ENCODE measurements around the gene ADAP1. TPM values are rescaled to one million over a fixed set of nuclear protein-coding genes. Genes with fewer than 3 reads are reported as not detected.

The ADAP1 gene
- total and polyA plus RNA-seq, 2 of the 13 experiments (the other 11 are each of a cell fraction or from before 2014, with no cell fraction given), result 10.5 to 24.6 TPM

DNA sequence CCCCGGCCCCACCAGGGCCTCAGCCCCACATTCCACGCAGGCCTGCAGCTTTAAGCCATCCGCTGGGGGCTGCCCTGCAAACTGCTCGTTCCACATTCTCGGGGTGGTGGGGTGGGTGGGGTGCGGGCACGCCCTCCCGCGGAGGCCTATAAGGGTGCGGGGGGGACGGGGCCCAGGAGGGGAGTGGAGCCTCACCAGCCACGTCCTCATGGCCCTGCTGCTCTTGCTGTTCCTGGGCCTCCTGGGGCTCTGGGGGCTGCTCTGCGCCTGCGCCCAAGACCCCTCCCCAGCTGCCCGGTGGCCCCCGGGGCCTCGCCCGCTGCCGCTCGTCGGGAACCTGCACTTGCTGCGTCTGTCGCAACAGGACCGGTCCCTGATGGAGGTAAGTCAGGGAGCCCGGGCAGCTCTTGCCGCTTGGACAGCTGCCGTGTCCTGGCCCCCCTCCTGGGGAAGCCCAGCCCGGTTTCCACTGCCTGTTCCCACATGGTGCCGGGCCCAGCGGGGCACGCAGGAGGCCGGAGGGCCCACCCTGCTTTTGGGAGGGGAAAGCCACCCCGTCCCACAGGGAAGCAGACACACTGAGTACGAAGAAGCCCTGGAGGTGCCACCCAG is 28.6 kb upstream of the ADAP1 start, which contains the start of gene CYP2W1 (continued):
- TF ChIP-seq, protein P1, sequence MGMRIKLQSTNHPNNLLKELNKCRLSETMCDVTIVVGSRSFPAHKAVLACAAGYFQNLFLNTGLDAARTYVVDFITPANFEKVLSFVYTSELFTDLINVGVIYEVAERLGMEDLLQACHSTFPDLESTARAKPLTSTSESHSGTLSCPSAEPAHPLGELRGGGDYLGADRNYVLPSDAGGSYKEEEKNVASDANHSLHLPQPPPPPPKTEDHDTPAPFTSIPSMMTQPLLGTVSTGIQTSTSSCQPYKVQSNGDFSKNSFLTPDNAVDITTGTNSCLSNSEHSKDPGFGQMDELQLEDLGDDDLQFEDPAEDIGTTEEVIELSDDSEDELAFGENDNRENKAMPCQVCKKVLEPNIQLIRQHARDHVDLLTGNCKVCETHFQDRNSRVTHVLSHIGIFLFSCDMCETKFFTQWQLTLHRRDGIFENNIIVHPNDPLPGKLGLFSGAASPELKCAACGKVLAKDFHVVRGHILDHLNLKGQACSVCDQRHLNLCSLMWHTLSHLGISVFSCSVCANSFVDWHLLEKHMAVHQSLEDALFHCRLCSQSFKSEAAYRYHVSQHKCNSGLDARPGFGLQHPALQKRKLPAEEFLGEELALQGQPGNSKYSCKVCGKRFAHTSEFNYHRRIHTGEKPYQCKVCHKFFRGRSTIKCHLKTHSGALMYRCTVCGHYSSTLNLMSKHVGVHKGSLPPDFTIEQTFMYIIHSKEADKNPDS (CRISPR knock-in tag; IDR thresholded peaks at IDR 0.05), result no peak
- no peak for TF ChIP-seq RELA (CRISPR knock-in tag; IDR thresholded peaks at IDR 0.05)
- no peak for TF ChIP-seq ZNF329 (CRISPR knock-in tag; IDR thresholded peaks at IDR 0.05; ENCODE audit: low read depth)
- TF ChIP-seq RAD21 (CRISPR knock-in tag; IDR thresholded peaks at IDR 0.05), result no peak; the same call in 1 of the 2 replicates
- TF ChIP-seq, protein P2, sequence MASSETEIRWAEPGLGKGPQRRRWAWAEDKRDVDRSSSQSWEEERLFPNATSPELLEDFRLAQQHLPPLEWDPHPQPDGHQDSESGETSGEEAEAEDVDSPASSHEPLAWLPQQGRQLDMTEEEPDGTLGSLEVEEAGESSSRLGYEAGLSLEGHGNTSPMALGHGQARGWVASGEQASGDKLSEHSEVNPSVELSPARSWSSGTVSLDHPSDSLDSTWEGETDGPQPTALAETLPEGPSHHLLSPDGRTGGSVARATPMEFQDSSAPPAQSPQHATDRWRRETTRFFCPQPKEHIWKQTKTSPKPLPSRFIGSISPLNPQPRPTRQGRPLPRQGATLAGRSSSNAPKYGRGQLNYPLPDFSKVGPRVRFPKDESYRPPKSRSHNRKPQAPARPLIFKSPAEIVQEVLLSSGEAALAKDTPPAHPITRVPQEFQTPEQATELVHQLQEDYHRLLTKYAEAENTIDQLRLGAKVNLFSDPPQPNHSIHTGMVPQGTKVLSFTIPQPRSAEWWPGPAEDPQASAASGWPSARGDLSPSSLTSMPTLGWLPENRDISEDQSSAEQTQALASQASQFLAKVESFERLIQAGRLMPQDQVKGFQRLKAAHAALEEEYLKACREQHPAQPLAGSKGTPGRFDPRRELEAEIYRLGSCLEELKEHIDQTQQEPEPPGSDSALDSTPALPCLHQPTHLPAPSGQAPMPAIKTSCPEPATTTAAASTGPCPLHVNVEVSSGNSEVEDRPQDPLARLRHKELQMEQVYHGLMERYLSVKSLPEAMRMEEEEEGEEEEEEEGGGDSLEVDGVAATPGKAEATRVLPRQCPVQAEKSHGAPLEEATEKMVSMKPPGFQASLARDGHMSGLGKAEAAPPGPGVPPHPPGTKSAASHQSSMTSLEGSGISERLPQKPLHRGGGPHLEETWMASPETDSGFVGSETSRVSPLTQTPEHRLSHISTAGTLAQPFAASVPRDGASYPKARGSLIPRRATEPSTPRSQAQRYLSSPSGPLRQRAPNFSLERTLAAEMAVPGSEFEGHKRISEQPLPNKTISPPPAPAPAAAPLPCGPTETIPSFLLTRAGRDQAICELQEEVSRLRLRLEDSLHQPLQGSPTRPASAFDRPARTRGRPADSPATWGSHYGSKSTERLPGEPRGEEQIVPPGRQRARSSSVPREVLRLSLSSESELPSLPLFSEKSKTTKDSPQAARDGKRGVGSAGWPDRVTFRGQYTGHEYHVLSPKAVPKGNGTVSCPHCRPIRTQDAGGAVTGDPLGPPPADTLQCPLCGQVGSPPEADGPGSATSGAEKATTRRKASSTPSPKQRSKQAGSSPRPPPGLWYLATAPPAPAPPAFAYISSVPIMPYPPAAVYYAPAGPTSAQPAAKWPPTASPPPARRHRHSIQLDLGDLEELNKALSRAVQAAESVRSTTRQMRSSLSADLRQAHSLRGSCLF (CRISPR knock-in tag; IDR thresholded peaks at IDR 0.05; ENCODE audit: borderline replicate concordance), result no peak
- no peak for TF ChIP-seq PAWR (CRISPR knock-in tag; IDR thresholded peaks at IDR 0.05; ENCODE audit: borderline replicate concordance)
- TF ChIP-seq, protein P3, sequence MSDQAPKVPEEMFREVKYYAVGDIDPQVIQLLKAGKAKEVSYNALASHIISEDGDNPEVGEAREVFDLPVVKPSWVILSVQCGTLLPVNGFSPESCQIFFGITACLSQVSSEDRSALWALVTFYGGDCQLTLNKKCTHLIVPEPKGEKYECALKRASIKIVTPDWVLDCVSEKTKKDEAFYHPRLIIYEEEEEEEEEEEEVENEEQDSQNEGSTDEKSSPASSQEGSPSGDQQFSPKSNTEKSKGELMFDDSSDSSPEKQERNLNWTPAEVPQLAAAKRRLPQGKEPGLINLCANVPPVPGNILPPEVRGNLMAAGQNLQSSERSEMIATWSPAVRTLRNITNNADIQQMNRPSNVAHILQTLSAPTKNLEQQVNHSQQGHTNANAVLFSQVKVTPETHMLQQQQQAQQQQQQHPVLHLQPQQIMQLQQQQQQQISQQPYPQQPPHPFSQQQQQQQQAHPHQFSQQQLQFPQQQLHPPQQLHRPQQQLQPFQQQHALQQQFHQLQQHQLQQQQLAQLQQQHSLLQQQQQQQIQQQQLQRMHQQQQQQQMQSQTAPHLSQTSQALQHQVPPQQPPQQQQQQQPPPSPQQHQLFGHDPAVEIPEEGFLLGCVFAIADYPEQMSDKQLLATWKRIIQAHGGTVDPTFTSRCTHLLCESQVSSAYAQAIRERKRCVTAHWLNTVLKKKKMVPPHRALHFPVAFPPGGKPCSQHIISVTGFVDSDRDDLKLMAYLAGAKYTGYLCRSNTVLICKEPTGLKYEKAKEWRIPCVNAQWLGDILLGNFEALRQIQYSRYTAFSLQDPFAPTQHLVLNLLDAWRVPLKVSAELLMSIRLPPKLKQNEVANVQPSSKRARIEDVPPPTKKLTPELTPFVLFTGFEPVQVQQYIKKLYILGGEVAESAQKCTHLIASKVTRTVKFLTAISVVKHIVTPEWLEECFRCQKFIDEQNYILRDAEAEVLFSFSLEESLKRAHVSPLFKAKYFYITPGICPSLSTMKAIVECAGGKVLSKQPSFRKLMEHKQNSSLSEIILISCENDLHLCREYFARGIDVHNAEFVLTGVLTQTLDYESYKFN (CRISPR knock-in tag; conservative IDR thresholded peaks at IDR 0.05), result peak; percentile 25
- peak; percentile 79 for TF ChIP-seq PHF8 (CRISPR knock-in tag; IDR thresholded peaks at IDR 0.05)
- TF ChIP-seq ZNF781 (CRISPR knock-in tag; IDR thresholded peaks at IDR 0.05; ENCODE audit: borderline replicate concordance, not compliant biosample characterization), result no peak
- TF ChIP-seq, protein P4, sequence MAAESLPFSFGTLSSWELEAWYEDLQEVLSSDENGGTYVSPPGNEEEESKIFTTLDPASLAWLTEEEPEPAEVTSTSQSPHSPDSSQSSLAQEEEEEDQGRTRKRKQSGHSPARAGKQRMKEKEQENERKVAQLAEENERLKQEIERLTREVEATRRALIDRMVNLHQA (CRISPR knock-in tag; IDR thresholded peaks at IDR 0.05), result no peak
- TF ChIP-seq, protein P5, sequence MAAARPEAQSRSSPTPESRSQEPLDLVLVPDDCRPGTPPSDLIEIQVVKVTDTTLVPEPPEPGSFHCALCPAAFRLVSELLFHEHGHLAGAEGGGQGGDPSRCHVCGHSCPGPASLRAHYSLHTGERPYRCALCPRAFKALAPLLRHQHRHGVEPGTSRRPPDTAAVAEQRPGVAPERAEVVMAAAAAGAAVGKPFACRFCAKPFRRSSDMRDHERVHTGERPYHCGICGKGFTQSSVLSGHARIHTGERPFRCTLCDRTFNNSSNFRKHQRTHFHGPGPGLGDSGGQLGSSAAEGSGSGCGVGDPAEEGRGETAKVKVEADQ (CRISPR knock-in tag; IDR thresholded peaks at IDR 0.05; ENCODE audit: borderline replicate concordance), result no peak; the same call in 1 of the 2 replicates
- TF ChIP-seq ETV5 (CRISPR knock-in tag; IDR thresholded peaks at IDR 0.05; ENCODE audit: borderline replicate concordance), result no peak
- TF ChIP-seq, protein P6, sequence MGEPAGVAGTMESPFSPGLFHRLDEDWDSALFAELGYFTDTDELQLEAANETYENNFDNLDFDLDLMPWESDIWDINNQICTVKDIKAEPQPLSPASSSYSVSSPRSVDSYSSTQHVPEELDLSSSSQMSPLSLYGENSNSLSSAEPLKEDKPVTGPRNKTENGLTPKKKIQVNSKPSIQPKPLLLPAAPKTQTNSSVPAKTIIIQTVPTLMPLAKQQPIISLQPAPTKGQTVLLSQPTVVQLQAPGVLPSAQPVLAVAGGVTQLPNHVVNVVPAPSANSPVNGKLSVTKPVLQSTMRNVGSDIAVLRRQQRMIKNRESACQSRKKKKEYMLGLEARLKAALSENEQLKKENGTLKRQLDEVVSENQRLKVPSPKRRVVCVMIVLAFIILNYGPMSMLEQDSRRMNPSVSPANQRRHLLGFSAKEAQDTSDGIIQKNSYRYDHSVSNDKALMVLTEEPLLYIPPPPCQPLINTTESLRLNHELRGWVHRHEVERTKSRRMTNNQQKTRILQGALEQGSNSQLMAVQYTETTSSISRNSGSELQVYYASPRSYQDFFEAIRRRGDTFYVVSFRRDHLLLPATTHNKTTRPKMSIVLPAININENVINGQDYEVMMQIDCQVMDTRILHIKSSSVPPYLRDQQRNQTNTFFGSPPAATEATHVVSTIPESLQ (CRISPR knock-in tag; conservative IDR thresholded peaks at IDR 0.05), result no peak
- TF ChIP-seq ELF3 (CRISPR knock-in tag; IDR thresholded peaks at IDR 0.05), result no peak; the same call in 1 of the 2 replicates
- TF ChIP-seq TAF1 (CRISPR knock-in tag; IDR thresholded peaks at IDR 0.05), result peak; percentile 59; the same call in 1 of the 2 replicates
